HUES6 (cell line): Measurements from ENCODE around the gene LRRTM4.
A peak's percentile ranks its signal among the peaks of the same experiment; 100 is the strongest.
"Not testable (repeated sequence)": the region's sequence is repeated elsewhere in the genome, so short reads cannot be mapped to it uniquely, and the experiment has no call there.

Source experiments
- H3K27ac ChIP-seq: 2 replicates; pipeline ENCODE4 v1.7.0; 2013; ENCODE audit warnings: low read depth, mild to moderate bottlenecking, low read length, inconsistent platforms
- H3K27me3 ChIP-seq: 2 replicates; pipeline ENCODE4 v1.6.1; 2013; ENCODE audit warnings: low read length; ENCODE audit not compliant: control insufficient read depth, insufficient read depth
- H3K36me3 ChIP-seq: 2 replicates; pipeline ENCODE4 v1.6.1; 2013; ENCODE audit warnings: low read length; ENCODE audit not compliant: control insufficient read depth, insufficient read depth
- H3K4me1 ChIP-seq: 2 replicates; pipeline ENCODE4 v1.6.1; 2013; ENCODE audit warnings: low read length; ENCODE audit not compliant: control insufficient read depth, insufficient read depth
- H3K4me3 ChIP-seq: 2 replicates; pipeline ENCODE4 v1.5.1; 2013; ENCODE audit warnings: low read depth, low read length
- H3K9ac ChIP-seq: one replicate; pipeline ENCODE4 v1.6.1; 2013; ENCODE audit warnings: mild to moderate bottlenecking, low read length
- H3K9me3 ChIP-seq: 2 replicates; pipeline ENCODE4 v1.6.1; 2013; ENCODE audit warnings: low read depth, low read length; ENCODE audit not compliant: control insufficient read depth, insufficient read depth

Gene LRRTM4

DNA sequence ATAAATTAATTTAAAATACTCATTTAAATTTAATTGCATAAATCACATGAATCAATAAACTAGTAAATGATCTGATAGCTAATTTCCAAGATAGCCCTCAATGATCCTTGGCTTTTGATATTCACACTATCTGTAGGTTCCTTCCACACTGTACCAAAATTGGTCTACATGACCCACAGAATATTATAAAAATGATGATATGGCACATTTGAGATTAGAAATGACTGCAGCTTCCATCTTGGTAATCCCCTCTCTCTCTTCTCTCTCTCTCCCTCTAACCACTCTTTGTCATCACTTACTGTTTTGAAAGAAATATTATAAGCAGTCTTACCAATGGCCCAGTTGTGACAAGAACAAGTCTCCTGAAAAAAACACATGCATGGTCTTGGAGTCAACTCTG lies 394.8 kb downstream of the LRRTM4 start:
- Histone ChIP-seq H3K9me3 (no peaks in the 10 kb centered on the region), H3K27ac (no peak overlapping the region), H3K36me3 (no peaks in the 10 kb centered on the region), H3K9ac (no peak overlapping the region), H3K4me1 (no peaks in the 10 kb centered on the region), H3K27me3 (no peaks in the 10 kb centered on the region), H3K4me3 (no peak overlapping the region)

DNA sequence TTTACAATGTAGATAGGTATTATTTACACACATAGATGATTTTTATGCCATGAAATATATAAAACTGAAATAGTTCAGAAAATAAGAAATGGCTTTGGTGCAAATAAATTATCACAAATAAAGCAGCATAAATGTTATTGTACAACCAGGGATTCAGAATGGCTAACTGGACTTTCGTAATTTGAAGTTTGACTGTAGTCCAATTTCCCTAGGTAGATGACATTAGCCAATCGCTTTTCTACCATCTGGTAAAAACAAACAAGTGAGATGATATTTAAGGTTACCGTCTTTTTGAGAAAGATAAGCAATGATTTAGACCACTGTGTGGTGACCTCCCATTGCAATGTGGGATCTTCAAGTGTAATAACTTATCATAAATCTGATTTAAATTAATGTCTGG lies 400.7 kb downstream of the LRRTM4 start:
- H3K27ac ChIP-seq = no peak overlapping the region
- H3K9ac ChIP-seq = no peak overlapping the region
- no peak overlapping the region for H3K4me3 ChIP-seq
- no peaks in the 10 kb centered on the region for H3K4me1 ChIP-seq
- H3K36me3 ChIP-seq = no peaks in the 10 kb centered on the region
- H3K27me3 ChIP-seq = no peaks in the 10 kb centered on the region
- no peaks in the 10 kb centered on the region for H3K9me3 ChIP-seq

DNA sequence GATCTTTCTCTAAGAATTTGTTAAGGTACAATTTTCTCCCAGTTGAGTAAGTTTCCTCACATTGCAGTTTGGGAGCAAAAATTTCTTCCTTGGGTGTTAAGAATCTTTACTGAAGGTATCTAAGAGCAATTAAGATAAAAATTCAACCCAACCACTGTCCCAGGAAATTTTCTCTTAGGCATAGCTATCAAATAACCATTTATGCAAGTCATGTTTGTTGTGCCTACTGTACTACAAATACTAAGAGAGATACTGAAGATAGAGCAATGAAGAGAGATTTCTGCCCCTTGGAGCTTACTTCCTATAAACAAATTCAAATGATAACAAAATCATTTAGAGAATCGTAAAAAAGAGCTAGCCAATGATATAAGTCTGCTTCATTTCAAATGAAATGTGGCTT lies 402.8 kb downstream of the LRRTM4 start:
- Histone ChIP-seq H3K27me3 (no peaks in the 10 kb centered on the region), H3K9me3 (peaks cover 13% of the 10 kb centered on the region), H3K9ac (no peak overlapping the region), H3K4me1 (no peaks in the 10 kb centered on the region), H3K36me3 (no peaks in the 10 kb centered on the region), H3K4me3 (no peak overlapping the region), H3K27ac (no peak overlapping the region)

DNA sequence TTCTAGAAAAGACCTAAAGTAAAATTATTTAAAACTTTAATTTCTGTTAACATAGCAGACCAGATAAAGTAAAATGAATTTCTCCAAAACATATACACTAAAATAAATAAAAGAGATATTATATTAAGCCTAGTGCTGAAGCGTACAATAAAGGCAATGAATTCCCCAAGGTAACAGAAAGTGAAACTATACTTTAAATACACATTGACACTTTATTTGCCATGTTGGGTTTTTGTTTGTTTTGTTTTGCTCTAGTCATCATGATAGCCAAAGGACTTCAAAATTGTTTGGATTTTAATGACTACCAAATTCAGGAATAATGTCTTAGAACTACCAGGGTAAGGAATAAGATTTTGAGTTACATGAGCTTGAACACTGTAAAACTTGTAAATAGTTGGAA lies 413.3 kb downstream of the LRRTM4 start:
- no peak overlapping the region for H3K27ac ChIP-seq
- H3K36me3 ChIP-seq = peaks cover 3% of the 10 kb centered on the region; the same call in 1 of the 2 replicates
- peaks cover 6% of the 10 kb centered on the region; the same call in 1 of the 2 replicates for H3K4me1 ChIP-seq
- H3K27me3 ChIP-seq = no peaks in the 10 kb centered on the region
- no peak overlapping the region for H3K4me3 ChIP-seq
- peaks cover 5% of the 10 kb centered on the region for H3K9me3 ChIP-seq
- no peak overlapping the region for H3K9ac ChIP-seq

DNA sequence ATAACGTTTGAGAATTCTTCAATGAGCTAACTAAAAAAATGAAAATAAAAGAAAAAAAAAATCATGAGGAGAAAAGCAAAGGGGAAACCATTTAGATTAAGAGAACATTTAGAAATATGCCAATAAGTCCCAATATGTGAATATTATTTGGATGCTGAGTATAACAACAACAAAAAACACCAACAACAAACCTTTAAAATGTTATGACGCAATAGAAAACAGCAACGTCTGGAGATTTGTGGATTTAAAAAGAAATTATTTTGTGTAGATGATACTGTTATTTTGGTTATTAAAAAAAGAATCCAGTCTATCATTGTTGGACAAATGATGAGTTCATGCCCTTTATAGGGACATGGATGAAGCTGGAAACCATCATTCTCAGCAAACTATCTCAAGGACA lies 417.2 kb downstream of the LRRTM4 start:
- H3K4me1 ChIP-seq = peaks cover 3% of the 10 kb centered on the region; the same call in 1 of the 2 replicates

DNA sequence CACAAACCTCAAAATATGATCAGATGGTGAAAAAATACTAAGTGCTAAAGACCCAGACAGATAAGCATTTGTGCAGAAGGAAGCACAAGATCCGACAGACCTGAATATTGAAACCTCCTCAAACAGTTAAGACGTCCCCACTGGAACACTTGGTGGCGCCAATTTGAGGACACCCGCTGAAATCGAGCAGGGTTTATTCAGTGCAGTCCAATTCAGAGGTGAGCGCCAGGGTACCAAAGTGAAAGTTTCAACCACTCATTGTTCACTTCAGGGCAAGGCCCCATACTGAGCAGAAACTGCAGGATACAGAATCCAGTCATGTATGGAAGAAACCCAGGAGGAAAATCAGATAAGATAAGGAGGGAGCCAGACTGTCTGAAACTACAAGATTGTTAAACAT lies 417.6 kb downstream of the LRRTM4 start:
- no peaks in the 10 kb centered on the region for H3K27me3 ChIP-seq

More for the DNA sequence above, 417.2 kb downstream of the LRRTM4 start:
- Histone ChIP-seq H3K9ac (no peak overlapping the region), H3K27me3 (no peaks in the 10 kb centered on the region), H3K9me3 (no peaks in the 10 kb centered on the region), H3K4me3 (no peak overlapping the region), H3K36me3 (peaks cover 4% of the 10 kb centered on the region), H3K27ac (no peak overlapping the region)

DNA sequence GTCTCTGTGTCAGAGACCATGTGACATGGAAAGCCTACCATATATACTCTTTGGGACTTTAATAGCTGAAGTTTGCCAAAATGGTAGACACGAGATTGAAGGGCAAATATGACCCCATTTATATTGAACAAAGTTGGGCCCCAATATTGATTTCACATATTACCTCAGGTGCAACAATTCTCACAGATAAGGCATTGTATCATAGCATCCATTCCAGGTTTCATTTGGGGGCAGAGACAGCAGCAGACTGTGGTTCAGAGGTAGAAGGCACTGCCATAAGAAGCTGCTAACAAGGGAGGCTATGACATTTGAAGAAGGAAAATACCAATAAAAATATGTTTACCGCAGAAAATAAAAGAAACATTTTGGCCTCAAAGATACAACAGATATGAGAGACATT lies 419.2 kb downstream of the LRRTM4 start:
- H3K4me3 ChIP-seq = no peak overlapping the region
- H3K36me3 ChIP-seq = peaks cover 20% of the 10 kb centered on the region
- no peak overlapping the region for H3K9ac ChIP-seq
- no peaks in the 10 kb centered on the region for H3K27me3 ChIP-seq
- H3K4me1 ChIP-seq = peaks cover 3% of the 10 kb centered on the region; the same call in 1 of the 2 replicates
- H3K9me3 ChIP-seq = no peaks in the 10 kb centered on the region
- H3K27ac ChIP-seq = no peak overlapping the region

More for the DNA sequence above, 417.6 kb downstream of the LRRTM4 start:
- H3K27ac ChIP-seq = no peak overlapping the region
- H3K4me1 ChIP-seq = peaks cover 3% of the 10 kb centered on the region; the same call in 1 of the 2 replicates
- no peaks in the 10 kb centered on the region for H3K9me3 ChIP-seq
- H3K4me3 ChIP-seq = no peak overlapping the region
- peaks cover 6% of the 10 kb centered on the region for H3K36me3 ChIP-seq
- H3K9ac ChIP-seq = no peak overlapping the region

DNA sequence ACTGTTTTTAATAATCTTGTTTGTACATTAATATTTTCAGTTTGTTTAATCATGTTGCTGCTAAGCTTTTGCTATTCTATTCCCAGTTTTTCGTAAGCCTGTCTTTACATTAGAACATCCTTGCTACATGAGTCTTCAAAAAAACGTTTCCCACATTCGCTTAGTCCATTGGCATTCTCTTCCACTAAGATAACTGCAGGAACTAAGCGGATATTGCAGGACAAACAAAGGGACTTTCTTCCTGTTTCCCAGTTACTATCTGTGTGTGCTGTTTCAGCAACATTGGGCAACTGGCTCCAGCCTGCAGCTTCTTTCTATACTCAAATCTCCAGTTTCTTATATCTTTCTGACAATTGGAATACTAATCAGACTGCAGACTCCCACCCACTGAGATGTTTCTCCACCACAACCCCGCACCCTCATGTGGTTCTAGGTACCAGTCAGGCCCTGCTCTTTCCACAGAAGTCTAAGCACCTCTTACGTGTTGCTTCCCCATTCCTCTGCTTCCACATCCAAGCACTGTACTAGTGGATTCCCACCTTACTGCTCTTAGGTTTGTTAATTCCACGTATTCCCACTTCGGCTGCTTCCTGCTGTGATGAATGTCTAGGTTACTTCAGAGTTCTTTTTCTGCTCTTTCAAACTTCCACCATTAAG lies 420.3 kb downstream of the LRRTM4 start:
- Histone ChIP-seq H3K27me3 (no peaks in the 10 kb centered on the region), H3K9ac (no peak overlapping the region), H3K9me3 (no peaks in the 10 kb centered on the region), H3K4me3 (no peak overlapping the region), H3K27ac (no peak overlapping the region), H3K36me3 (peaks cover 28% of the 10 kb centered on the region), H3K4me1 (peaks cover 3% of the 10 kb centered on the region; the same call in 1 of the 2 replicates)

DNA sequence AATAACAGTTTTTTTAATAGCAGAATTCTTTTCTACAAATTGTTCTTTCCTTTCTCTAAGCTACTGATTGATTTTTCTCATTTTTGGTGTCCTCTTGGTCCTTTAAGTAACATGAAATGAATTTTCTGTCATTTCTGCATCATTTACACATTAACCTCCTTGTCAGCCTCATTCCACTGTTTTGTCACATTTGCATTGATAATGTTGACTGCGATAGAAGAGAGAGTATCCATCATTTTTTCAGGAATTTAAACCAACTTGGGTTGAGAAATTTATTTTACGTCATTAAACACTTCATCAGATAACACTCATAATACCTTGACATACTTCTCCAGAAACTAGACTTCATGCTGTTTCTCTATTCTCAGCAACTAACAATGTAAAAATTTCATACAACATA lies 422.2 kb downstream of the LRRTM4 start:
- peaks cover 7% of the 10 kb centered on the region; the same call in 1 of the 2 replicates for H3K4me1 ChIP-seq
- H3K36me3 ChIP-seq = peaks cover 39% of the 10 kb centered on the region
- H3K9me3 ChIP-seq = no peaks in the 10 kb centered on the region
- H3K27me3 ChIP-seq = no peaks in the 10 kb centered on the region
- no peak overlapping the region for H3K27ac ChIP-seq
- H3K4me3 ChIP-seq = no peak overlapping the region
- H3K9ac ChIP-seq = no peak overlapping the region

DNA sequence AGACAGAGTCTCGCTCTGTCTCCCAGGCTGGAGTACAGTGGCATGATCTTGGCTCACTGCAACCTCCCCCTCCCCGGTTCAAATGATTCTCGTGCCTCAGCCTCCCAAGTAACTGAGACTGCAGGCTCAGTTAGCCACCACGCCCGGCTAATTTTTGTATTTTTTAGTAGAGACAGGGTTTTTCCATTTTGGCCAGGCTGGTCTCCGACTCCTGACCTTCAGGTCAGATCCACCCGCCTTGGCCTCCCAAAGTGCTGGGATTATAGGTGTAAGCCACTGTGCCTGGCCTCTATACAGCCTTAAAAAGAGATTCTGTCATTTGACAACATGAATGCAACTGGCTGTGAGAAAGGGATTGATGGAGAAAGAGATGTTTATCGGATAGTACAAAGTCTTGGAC lies 426.7 kb downstream of the LRRTM4 start:
- H3K27me3 ChIP-seq, H3K4me3 ChIP-seq, H3K27ac ChIP-seq, H3K9me3 ChIP-seq, H3K9ac ChIP-seq: not testable (repeated sequence)
- Histone ChIP-seq H3K36me3 (peaks cover 60% of the 10 kb centered on the region), H3K4me1 (peaks cover 13% of the 10 kb centered on the region; the same call in 1 of the 2 replicates)

DNA sequence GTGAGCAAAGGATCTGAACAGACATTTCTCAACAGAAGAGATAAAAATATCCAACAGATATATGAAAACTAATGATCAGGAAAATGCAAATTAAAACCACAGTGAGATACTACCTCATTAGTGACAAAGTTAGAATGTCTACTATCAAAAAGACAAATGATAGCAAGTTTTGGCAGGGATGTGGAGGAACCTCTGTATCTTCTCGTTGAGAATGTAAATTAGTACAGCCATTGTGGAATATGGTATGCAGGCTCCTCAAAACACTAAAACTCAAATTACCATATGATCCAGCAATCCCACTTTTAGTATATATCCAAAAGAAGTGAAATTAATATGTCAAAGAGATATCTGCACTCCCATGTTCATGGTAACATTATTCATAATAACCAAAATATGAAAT lies 427.1 kb downstream of the LRRTM4 start:
- Histone ChIP-seq H3K9me3 (no peaks in the 10 kb centered on the region), H3K36me3 (peaks cover 61% of the 10 kb centered on the region), H3K27me3 (no peaks in the 10 kb centered on the region), H3K4me1 (peaks cover 13% of the 10 kb centered on the region; the same call in 1 of the 2 replicates), H3K27ac (no peak overlapping the region; the same call in 1 of the 2 replicates), H3K9ac (no peak overlapping the region), H3K4me3 (peak overlapping the region; percentile 49; the same call in 1 of the 2 replicates)
